EH (cell line): ENCODE results near the gene RETREG3.
A peak's percentile ranks its signal among the peaks of the same experiment; 100 is the strongest.
"Not testable (repeated sequence)": the region's sequence is repeated elsewhere in the genome, so short reads cannot be mapped to it uniquely, and the experiment has no call there.

Experiments
- DNase-seq: peaks from one replicate; pipeline ENCODE4 v3.0.0-alpha.2; 2015; ENCODE audit warnings: low read depth

RETREG3 gene

DNA sequence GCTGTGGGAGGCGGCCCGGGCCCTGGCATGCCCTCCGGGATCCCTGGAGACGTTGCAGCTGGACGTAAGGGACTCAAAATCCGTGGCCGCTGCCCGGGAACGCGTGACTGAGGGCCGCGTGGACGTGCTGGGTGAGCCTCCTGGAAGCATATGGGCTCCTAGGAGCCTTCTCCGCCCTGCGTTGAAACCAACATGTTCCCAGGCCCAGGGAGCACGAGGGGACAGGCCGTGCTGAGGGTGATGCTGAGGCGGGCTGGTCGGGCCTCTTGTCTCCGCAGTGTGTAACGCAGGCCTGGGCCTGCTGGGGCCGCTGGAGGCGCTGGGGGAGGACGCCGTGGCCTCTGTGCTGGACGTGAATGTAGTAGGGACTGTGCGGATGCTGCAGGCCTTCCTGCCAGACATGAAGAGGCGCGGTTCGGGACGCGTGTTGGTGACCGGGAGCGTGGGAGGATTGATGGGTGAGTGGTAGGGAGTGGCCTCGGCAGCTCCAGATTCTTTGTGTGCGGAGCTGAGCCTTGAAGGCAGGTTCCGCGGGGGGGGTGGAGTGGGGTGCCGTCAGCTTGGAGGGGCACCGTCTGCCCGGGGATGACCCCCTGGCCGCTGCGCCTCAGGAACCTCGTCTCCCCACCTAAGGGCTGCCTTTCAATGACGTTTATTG, 55.9 kb downstream of the RETREG3 start:
- DNase-seq: no peak

DNA sequence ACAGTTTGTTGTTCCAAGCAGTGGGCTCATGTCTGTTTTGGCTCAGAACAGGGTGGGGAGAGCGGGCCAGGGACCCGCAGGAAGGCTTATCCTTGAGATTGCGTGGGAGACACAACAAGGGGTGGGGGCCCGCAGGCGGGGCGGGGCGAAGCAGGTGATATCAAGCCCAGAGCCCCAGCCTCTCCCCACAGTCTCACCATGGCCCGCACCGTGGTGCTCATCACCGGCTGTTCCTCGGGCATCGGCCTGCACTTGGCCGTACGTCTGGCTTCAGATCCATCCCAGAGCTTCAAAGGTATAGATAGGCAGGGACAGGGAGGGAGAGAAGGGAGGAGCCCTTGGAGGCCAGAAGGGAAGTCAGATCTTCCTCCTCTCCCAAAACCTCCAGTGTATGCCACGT, 56.4 kb downstream of the RETREG3 start, which contains the start of gene HSD17B1:
TSS of gene HSD17B1 (plus strand) at position 188 of the 400 bp plus-strand sequence. CDS start at position 199, 11 bp downstream.
- DNase-seq: not testable (repeated sequence)

DNA sequence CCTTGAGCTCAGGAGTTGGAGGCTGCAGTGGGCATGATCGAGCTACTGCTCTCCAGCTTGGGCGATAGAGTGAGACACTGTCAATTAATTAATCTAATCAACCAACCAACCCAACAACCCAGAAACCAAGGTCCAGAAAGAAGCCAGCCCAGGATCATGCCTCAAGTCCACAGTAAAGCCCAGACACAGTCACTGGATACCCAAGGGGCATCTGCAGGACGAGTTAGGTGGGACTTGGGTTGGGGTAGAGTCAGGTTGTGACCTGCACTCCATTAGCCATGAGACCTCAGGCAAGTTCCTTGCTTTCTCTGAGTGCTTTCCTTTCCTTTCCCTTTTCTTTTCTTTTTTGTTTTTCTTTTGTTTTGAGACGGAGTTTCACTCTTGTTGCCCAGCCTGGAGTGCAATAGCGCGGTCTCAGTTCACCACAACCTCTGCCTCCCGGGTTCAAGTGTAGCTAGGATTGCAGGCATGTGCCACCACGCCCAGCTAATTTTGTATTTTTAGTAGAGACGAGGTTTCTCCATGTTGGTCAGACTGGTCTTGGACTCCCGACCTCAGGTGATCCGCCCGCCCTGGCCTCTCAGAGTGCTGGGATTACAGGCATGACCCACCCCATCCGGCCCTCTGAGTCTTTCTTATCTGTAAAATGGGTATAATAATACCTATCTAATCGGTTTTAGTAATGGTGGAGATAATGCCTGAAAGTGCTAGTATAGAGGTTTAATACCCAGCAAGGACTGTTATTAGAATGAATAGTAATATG, 60.0 kb downstream of the RETREG3 start:
- DNase-seq: no peak

DNA sequence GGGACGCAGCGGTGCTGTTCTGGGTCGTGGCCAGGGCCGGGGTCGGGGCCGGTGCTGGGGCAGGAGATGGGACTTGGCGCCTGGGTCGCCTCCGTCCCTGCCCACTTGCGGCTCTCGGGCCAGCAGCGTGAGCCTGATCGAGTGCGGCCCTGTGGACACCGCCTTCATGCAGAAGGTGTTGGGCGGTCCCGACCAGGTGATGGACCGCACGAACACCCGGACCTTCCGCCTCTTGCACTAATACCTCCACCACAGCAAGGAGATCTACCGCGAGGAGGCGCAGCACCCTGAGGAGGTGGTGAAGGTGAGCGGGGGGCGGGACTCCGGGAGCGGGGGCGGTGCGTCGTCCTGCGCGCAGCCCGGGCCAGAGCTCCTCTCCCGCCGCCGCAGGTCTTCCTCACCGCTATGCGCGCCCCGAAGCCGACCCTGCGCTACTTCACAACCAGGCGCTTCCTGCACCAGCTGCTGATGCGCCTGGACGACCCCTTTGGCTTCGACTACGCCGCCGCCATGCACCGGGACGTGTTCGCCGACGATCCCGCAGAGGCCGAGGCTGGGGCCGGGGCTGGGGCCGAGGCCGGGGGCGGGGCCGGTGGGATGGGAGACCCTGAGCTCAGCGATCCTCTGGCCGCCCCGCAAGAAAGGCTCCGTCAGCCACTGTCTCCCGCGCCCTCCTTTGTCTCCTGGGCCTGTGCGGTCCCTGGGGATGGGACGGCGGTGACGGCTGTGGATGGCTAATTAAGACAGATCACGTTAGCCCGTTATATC, 60.9 kb downstream of the RETREG3 start:
- DNase-seq: peak; percentile 45

DNA sequence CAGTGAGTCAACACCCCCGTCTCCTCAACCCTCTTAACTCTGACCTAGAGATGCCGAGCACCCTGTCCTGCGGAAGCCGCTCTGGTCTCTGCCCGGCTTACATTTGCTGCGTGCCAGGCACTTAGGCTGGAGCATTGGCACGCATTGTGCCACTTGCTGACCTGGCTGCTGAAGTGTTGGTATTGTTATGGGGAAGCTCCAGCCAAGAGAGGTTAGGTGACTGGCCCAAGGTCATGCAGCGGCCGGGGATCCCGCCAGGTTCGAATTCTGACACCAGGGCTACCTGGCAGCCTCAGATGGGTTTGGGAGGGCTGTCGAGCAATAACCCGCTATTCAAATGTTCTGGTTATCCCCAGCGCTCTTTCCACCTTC, 61.5 kb downstream of the RETREG3 start:
- DNase-seq: no peak

DNA sequence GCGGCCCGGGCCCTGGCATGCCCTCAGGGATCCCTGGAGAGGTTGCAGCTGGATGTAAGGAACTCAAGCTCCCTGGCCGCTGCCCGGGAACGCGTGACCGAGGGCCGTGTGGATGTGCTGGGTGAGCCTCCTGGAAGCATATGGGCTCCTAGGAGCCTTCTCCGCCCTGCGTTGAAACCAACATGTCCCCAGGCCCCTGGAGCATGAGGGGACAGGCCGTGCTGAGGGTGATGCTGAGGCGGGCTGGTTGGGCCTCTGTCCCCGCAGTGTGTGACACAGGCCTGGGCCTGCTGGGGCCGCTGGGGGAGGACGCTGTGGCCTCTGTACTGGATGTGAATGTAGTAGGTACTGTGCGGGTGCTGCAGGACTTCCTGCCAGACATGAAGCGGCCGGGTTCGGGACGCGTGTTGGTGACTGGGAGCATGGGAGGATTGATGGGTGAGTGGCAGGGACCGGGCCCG, 62.1 kb downstream of the RETREG3 start:
- DNase-seq: no peak

DNA sequence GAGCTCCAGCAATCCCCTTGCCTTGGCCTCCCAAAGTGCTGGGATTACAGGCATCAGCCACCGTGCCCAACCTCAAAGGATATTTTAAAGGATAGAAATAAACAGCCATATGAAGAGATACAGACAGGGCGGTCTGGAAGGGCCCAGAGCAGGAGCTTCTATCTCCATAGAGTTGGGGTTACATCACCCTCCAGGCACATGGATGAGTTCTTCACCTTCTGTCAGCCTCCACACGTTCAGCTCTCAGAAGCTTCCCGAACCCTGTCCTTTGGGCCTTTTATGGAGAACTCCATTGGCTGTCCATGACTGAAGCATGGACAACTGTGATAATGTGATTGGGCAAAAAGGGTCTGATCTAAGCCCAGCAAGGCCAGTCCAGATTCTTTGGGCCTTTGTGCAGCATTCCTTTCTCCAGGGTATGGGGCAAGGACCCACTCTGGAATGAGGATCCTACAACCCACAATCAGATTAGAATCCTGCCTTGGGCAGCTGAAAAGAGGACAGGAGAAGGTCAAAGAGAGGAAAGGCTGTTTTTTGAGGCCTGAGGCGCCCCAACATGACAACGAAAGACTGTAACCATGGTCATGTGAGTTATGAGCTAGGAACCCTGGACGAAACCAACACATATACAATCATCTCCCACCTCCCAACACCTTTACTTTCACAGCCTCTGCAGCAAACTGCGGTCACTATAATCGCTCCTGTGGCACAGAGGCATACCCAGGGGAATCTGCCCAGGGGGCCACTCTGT, 63.2 kb downstream of the RETREG3 start:
- DNase-seq: not testable (repeated sequence)

DNA sequence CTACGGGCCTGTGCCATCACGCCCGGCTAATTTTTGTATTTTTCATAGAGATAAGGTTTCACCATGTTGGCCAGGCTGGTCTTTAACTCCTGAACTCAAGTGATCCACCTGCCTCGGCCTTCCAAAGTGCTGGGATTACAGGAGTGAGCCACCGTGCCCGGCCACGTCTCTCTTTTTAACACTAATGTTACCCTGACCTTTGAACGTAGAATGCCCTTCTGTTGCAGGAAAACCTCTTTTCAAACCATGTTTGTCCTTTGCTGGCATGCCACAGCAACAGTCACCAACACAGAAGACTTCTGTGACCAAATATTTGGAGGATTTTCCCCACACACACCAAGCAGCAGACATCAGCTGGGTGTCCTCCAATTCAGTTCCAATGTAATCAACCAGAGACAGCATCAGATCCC, 64.3 kb downstream of the RETREG3 start:
- no peak for DNase-seq

DNA sequence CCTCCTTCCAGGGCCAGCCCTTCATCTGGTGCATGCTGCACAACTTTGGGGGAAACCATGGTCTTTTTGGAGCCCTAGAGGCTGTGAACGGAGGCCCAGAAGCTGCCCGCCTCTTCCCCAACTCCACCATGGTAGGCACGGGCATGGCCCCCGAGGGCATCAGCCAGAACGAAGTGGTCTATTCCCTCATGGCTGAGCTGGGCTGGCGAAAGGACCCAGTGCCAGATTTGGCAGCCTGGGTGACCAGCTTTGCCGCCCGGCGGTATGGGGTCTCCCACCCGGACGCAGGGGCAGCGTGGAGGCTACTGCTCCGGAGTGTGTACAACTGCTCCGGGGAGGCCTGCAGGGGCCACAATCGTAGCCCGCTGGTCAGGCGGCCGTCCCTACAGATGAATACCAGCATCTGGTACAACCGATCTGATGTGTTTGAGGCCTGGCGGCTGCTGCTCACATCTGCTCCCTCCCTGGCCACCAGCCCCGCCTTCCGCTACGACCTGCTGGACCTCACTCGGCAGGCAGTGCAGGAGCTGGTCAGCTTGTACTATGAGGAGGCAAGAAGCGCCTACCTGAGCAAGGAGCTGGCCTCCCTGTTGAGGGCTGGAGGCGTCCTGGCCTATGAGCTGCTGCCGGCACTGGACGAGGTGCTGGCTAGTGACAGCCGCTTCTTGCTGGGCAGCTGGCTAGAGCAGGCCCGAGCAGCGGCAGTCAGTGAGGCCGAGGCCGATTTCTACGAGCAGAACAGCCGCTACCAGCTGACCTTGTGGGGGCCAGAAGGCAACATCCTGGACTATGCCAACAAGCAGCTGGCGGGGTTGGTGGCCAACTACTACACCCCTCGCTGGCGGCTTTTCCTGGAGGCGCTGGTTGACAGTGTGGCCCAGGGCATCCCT, 65.7 kb downstream of the RETREG3 start:
- DNase-seq: no peak

DNA sequence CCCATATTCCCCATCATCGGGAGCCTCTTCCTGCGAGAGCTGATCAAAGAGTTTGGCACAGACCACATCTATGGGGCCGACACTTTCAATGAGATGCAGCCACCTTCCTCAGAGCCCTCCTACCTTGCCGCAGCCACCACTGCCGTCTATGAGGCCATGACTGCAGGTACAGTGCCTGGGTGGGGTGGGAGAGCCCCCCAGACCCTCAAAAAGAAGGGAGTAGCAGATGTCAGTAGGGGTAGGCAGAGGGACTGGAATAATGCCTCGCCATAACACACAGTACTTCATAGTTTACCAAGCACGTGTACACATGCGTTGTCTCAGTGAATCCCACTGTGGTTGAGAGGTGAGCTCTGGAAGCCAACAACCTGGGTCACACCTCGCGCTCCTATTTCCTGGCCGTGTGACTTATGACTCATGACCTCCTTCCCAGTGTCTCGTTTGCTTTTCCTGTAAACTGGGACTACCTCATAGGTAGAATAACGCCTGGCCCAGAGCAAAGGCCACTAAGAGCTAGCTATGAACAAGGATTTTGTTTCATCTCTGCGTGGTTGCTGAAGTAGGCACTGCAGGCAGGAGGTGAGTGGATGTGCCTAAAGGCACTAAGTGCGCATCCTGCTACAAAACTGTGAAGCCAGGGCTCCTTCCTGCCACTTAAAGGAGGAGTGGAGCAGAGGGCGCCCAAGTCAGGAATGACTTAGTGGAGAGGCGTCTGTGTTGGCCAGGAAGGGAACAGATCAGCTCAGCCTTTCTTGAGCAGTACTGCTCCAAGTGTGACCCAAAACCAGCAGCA, 67.9 kb downstream of the RETREG3 start:
- no peak for DNase-seq

DNA sequence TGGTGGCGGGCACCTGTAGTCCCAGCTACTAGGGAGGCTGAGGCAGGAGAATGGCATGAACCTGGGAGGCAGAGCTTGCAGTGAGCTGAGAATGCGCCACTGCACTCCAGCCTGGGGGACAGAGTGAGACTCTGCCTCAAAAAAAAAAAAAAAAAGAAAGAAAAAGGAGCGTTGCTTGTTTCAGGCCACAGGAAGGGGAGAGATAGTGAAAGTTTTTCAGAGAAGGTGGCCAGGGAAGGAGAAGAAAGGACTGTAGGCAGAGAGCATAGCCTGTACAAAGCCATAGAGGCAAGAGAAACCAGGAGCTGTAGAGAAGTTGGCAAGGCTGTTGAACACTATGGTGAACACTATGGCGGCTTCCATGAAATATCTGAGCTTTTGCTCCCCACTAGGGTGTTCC, 68.6 kb downstream of the RETREG3 start:
- not testable (repeated sequence) for DNase-seq

DNA sequence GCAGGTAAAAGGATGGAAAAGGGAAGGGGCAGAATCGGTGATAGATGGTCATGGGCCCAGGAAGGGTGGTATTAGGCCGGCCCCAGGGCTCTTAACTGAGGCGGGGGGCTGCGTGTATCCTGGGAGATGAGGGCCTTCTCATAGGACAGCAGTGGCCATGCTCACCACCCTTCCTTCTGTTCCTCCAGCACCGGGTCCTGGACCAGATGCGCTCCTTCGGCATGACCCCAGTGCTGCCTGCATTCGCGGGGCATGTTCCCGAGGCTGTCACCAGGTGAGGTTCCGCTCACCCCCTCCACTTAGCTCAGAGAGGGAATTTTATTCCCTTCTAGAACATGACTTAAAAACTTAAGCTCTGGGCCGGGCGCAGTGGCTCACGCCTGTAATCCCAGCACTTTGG, 70.7 kb downstream of the RETREG3 start:
- no peak for DNase-seq

DNA sequence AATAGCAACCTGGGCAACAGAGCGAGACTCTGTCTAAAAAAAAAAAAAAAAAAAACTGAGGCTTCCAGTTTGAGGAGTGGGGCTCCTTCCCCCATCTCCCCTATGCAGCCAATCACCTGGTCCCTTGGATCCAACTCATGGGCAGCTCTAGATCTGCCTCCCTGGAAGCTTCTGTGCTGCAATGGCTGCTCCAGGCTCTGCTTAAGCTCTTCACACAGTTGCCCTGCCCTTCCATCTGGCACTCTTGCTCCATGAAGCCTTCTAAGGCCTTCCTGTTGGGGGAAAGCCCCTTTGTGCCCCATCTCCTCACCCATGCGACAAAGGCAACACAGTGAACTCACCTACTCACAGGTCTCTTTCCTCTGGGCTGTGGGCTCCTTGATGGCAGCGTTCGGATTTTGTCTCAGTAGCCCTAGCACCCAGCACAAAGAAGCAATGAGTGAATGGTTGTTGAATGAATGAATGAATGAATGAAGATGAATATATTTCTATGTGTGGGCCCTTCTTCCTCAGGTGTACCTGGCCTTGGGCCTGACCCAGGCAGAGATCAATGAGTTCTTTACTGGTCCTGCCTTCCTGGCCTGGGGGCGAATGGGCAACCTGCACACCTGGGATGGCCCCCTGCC, 71.2 kb downstream of the RETREG3 start:
- no peak for DNase-seq

DNA sequence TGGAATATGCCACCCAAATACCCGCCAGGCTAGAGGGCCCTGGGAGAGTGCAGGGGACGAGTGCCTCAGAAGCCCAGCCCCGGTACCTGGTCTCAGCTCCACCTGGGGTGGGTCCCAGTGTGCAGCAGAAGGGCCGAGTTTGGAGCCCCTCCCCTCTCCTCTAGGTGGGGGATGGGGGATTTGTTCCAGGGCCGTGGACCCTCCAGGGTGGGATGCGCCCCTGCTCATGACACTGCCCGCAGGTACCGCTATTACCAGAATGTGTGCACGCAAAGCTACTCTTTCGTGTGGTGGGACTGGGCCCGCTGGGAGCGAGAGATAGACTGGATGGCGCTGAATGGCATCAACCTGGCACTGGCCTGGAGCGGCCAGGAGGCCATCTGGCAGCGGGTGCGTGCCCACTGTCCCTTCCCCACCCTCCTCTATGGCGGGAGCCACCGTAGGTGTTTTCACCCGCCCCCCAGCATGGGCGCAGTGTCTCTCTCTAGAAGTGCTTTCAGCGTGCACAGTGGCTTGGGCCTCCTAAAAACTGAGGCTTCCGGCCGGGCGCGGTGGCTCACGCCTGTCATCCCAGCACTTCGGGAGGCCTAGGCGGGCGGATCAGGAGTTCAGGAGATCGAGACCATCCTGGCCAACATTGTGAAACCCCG, 71.9 kb downstream of the RETREG3 start:
- no peak for DNase-seq

DNA sequence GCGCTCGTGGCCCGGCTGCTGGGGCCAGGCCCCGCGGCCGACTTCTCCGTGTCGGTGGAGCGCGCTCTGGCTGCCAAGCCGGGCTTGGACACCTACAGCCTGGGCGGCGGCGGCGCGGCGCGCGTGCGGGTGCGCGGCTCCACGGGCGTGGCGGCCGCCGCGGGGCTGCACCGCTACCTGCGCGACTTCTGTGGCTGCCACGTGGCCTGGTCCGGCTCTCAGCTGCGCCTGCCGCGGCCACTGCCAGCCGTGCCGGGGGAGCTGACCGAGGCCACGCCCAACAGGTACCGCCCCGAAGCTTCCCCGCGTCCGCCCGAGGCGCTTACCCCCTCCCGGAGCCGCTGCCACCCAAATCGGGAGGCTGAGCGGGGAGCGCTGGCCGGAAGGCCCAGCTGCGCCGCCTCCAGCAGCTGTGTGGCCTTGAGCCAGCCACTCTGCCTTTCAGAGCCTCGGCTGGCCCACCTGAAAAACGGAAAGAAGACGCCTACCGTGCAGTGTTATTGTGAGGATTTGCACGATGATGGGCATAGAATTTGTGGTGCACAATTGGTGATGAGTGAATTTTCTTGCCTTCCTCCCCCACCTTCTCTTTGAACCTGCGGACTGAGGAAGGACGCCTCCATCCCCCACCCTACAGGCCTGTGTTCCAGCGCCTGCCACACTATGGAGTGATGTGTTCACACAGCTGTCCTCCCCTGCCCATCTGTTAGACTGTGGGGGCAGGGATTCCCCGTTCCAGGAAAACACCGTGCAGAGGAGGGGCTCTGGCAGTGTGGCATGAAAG, 72.6 kb downstream of the RETREG3 start:
- DNase-seq: peak; percentile 86

DNA sequence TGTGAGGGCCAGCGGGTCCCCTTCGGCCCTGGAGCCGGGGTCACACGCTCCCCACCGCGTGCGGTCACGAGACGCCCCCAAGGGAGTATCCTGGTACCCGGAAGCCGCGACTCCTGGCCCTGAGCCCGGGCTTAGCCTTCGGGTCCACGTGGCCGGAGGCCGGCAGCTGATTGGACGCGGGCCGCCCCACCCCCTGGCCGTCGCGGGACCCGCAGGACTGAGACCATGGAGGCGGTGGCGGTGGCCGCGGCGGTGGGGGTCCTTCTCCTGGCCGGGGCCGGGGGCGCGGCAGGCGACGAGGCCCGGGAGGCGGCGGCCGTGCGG, 73.2 kb downstream of the RETREG3 start, which contains the start of gene NAGLU:
TSS of gene NAGLU (plus strand) at position 194 of the 324 bp plus-strand sequence. CDS start at position 226, 32 bp downstream.
- peak; percentile 89 for DNase-seq

DNA sequence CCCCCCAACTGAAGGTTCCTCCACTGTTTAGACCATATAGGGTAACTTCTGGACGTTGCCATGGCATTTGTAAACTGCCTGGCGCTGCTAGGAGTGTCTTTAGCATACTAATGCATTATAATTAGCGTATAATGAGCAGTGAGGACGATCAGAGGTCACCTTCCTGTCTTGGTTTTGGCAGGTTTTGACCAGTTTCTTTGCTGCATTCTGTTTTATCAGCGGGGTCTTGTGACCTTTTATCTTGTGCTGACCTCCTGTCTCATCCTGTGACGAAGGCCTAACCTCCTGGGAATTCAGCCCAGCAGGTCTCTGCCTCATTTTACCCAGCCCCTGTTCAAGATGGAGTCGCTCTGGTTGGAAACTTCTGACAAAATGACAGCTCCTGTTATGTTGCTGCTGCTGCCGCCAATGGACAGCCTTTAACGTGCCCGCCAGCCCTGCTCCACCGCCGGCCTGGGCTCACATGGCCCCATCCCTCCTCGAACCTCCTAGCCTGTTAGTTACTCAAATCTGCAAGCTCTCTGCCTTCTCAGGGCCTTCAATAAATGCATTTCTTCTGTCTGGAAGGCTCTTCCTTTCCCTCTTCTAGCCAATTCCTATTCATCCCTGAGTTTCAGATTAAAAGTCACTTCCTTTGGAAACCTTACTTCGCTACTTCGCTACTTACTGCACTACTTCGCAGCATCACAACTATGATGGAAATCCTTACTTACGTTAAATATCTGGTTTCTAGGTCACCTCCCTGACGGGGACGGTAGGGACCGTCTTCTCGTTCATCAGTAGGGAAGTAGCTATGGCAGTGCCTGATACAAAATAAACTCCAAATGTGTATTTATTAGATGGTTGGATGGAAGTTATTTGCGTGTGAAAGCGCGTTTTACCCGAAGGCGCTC, 73.8 kb downstream of the RETREG3 start:
- DNase-seq: no peak
